ENCODE results near the gene TRUB2.

Gene TRUB2

GRCh38 chr9:128265348-128265847, 56.8 kb downstream of the TRUB2 start:
- FAIRE-seq, result no peak

- no peak for FAIRE-seq
These were observed 59.6 kb downstream of the TRUB2 start for GRCh38 chr9:128262687-128263086.

- FAIRE-seq, result no peak
These were observed 61.9 kb downstream of the TRUB2 start for GRCh38 chr9:128260340-128260739.

- FAIRE-seq, result no peak
These were observed 63.1 kb downstream of the TRUB2 start for GRCh38 chr9:128259156-128259555.

- FAIRE-seq, result no peak
These were observed 63.9 kb downstream of the TRUB2 start for GRCh38 chr9:128258326-128258725.

GRCh38 chr9:128257907-128258306, 64.3 kb downstream of the TRUB2 start:
- FAIRE-seq, result no peak

GRCh38 chr9:128257086-128257825, 65.0 kb downstream of the TRUB2 start:
- FAIRE-seq, result no peak
